ENCODE measurements around the gene CALM1. TPM values are rescaled to one million over a fixed set of nuclear protein-coding genes. Genes with fewer than 3 reads are reported as not detected.

Gene CALM1
- total and polyA plus RNA-seq, 2 donors (not counting 3 experiments of a cell fraction or from before 2014, with no cell fraction given) = 476 to 731 TPM

GRCh38 chr14:90423166-90423565 lies 26.3 kb downstream of the CALM1 start:
- H4K20me1 ChIP-seq (replicated peaks; ENCODE audit: control insufficient read depth, extremely low read depth, insufficient read depth, low read length) = no peaks in the 10 kb centered on the region
- H3K36me3 ChIP-seq (ENCODE audit: control insufficient read depth in 2 of 2, extremely low read depth in 1 of 2, insufficient read depth in 2 of 2, low read length in 2 of 2) = no peaks in the 10 kb centered on the region
- TF ChIP-seq EZH2 (IDR thresholded peaks at IDR 0.05; ENCODE audit: borderline replicate concordance, low read depth, low read length, severe bottlenecking) = no peak
- no peak for TF ChIP-seq FOS (IDR thresholded peaks at IDR 0.05; ENCODE audit: borderline replicate concordance, insufficient read depth, low read length)
- TF ChIP-seq JUN (IDR thresholded peaks at IDR 0.05; ENCODE audit: borderline replicate concordance, insufficient read depth, insufficient read length, low read depth) = no peak
- TF ChIP-seq GATA2 (IDR thresholded peaks at IDR 0.05; ENCODE audit: insufficient read depth, insufficient read length, low read depth, low read length) = no peak
- no peak for TF ChIP-seq MAX (IDR thresholded peaks at IDR 0.05; ENCODE audit: insufficient read depth, insufficient read length)
- TF ChIP-seq POLR2AphosphoS5 (IDR thresholded peaks at IDR 0.05; ENCODE audit: insufficient read depth, low read depth, low read length) = no peak
- no peak for TF ChIP-seq POLR2A (IDR thresholded peaks at IDR 0.05; ENCODE audit: low read depth, low read length)
- TF ChIP-seq CTCF (IDR thresholded peaks at IDR 0.05; ENCODE audit: extremely low read depth in 1 of 2, insufficient read depth in 1 of 2, low read depth in 1 of 2, low read length in 2 of 2) = no peak
- no peak for TF ChIP-seq MYC (IDR thresholded peaks at IDR 0.05; ENCODE audit: low read depth, low read length)
- no peaks in the 10 kb centered on the region for H3K27me3 ChIP-seq (ENCODE audit: control insufficient read depth in 2 of 2, insufficient read depth in 2 of 2, low read length in 2 of 2)
- no peaks in the 10 kb centered on the region for H3K9me3 ChIP-seq (replicated peaks; ENCODE audit: control insufficient read depth, insufficient read depth, low read length)
- peaks cover 31% of the 10 kb centered on the region for H3K4me1 ChIP-seq (ENCODE audit: control insufficient read depth, extremely low read depth, insufficient read depth, low read length)
- H3K9ac ChIP-seq (replicated peaks; ENCODE audit: extremely low read depth, insufficient read depth, low read length) = no peak overlapping the region
- no peak overlapping the region for H2AFZ ChIP-seq (ENCODE audit: low read depth, low read length)
- no peak for FAIRE-seq
- CTCF ChIA-PET = interaction anchor here (0.6 kb wide), 1 partner anchor 22 kb away, joined by 3 read pairs; no protein-coding TSS in a partner anchor
- POLR2A ChIA-PET = no interaction called here
- no peak for DNase-seq (ENCODE audit: low read depth, low spot score)
- H3K27ac ChIP-seq (ENCODE audit: insufficient read depth, low read depth, low read length) = no peak overlapping the region
- H3K4me3 ChIP-seq (replicated peaks in 1 of 3; ENCODE audit: insufficient read depth in 1 of 3, low read depth in 1 of 3, low read length in 3 of 3) = no peak overlapping the region
- no peaks in the 10 kb centered on the region for H3K9me1 ChIP-seq (replicated peaks; ENCODE audit: control insufficient read depth, extremely low read depth, insufficient read depth, low read length)
- no TSS peak for BruUV-seq (replicated peaks)
- H3K79me2 ChIP-seq (ENCODE audit: control insufficient read depth, insufficient read depth, low read length) = no peaks in the 10 kb centered on the region
- dilution Hi-C loops (cut with MboI; ENCODE audit: extremely low pct_ligation_motif_present, low sequenced_read_pairs) (no loop called here), intact Hi-C loops (cut with micrococcal nuclease) (no loop called here)
- no peak overlapping the region for H3K4me2 ChIP-seq (ENCODE audit: insufficient read depth, low read length)
